NCI-H1930 (cell line): Measurements from ENCODE around the gene CDC45.
"Not testable (repeated sequence)": the region's sequence is repeated elsewhere in the genome, so short reads cannot be mapped to it uniquely, and the experiment has no call there.

Experiments
- DNase-seq, 2 experiments: peaks; one replicate each; lab custom pipeline; 2025; lab: John Stamatoyannopoulos, UW

CDC45 gene, protein sequence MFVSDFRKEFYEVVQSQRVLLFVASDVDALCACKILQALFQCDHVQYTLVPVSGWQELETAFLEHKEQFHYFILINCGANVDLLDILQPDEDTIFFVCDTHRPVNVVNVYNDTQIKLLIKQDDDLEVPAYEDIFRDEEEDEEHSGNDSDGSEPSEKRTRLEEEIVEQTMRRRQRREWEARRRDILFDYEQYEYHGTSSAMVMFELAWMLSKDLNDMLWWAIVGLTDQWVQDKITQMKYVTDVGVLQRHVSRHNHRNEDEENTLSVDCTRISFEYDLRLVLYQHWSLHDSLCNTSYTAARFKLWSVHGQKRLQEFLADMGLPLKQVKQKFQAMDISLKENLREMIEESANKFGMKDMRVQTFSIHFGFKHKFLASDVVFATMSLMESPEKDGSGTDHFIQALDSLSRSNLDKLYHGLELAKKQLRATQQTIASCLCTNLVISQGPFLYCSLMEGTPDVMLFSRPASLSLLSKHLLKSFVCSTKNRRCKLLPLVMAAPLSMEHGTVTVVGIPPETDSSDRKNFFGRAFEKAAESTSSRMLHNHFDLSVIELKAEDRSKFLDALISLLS

GRCh38 chr22:19479355-19480172 is at the start of gene CDC45:
Gene CDC45, plus strand, starts transcription at chr22:19479920. Its CDS starts 49 bp downstream, at chr22:19479969.
- DNase-seq, result peak; percentile 95 to 96

- DNase-seq, result no peak
These were observed 49.5 kb upstream of the CDC45 start for GRCh38 chr22:19429950-19430889.

- peak in 1 of 2 experiments; percentile 10 for DNase-seq
These were observed 48.7 kb upstream of the CDC45 start for GRCh38 chr22:19430890-19431541.

DNA sequence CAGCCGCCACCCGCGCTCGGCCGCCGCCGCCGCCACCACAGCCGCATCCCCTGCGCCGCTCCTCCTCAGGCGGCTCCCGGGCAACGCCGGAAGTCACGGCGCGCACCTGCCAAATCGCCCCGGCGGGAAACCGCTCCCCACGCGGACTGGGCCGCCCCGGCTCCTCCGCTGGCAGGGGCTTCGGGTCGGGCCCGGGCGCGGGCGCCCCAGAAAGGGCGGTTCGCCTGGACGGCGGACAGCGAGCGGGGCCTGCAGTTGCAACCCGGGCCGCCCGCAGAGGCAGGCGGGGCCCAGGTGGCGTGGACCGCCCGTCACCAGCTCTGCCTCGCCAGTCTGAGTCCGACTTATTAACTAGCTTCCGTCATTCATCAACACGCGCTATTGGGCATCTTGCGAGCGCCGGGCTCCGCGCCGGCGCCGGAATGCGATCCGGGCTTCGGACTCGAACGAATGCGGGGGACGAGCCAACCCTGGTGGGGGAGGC is 48.0 kb upstream of the CDC45 start, which contains the start of gene HIRA:
Gene HIRA (minus strand): TSS at position 85 of the 484 bp plus-strand sequence. CDS start 257 bp downstream, outside the sequence.
- DNase-seq, result peak; percentile 61 to 83

GRCh38 chr22:19432133-19432851 is 47.4 kb upstream of the CDC45 start, which contains the start of gene MRPL40:
Gene MRPL40, plus strand, starts transcription at chr22:19432545. Its CDS starts 10 bp downstream, at chr22:19432555.
- peak; percentile 85 to 92 for DNase-seq

GRCh38 chr22:19434401-19434800 is 45.3 kb upstream of the CDC45 start:
- DNase-seq, result no peak

GRCh38 chr22:19434829-19435580 is 44.7 kb upstream of the CDC45 start:
- no peak for DNase-seq

DNA sequence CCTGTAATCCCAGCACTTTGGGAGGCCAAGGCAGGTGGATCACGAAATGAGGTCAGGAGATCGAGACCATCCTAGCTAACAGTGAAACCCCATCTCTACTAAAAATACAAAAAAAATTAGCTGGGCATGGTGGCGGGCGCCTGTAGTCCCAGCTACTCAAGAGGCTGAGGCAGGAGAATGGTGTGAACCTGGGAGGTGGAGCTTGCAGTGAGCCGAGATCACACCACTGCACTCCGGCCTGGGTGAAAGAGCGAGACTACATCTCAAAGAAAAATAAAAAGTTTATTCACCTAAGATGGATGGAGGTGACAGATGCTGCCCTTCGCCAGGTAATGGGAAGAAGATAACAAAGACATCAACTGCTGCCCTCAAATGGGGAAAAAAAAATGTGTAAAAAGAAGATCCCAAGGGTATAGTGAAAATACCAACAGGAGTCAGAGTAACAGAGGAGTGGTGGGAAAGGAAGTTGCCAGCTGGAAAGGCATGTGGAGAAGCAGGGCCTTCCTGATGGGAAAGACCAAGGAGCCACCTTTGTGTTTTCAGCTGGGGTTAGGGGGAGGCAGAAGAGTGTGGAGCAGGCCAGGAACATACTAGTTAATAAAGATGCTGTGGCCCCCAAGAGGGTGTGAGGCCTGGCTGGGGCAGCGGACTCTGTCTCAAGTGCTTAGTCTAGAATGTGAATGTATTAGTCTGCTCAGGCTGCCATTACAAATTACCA is 43.1 kb upstream of the CDC45 start:
- DNase-seq, result not testable (repeated sequence)

DNA sequence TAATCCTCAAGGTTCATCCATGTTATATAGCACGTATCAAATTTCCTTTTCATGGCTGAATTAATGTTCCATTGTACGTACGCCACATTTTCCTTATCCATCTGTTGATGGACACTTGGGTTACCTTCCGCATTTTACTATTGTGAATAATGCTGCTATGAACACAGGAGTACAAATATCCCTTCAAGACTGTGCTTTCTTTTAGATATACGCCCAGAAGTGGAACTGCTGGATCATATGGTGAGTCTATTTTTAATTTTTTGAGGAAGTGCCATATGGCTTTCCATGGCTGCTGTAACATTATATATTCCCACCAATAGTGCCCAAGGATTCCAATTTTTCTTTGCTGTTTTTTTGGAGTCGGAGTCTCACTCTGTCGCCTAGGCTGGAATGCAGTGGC is 41.4 kb upstream of the CDC45 start:
- DNase-seq, result no peak

DNA sequence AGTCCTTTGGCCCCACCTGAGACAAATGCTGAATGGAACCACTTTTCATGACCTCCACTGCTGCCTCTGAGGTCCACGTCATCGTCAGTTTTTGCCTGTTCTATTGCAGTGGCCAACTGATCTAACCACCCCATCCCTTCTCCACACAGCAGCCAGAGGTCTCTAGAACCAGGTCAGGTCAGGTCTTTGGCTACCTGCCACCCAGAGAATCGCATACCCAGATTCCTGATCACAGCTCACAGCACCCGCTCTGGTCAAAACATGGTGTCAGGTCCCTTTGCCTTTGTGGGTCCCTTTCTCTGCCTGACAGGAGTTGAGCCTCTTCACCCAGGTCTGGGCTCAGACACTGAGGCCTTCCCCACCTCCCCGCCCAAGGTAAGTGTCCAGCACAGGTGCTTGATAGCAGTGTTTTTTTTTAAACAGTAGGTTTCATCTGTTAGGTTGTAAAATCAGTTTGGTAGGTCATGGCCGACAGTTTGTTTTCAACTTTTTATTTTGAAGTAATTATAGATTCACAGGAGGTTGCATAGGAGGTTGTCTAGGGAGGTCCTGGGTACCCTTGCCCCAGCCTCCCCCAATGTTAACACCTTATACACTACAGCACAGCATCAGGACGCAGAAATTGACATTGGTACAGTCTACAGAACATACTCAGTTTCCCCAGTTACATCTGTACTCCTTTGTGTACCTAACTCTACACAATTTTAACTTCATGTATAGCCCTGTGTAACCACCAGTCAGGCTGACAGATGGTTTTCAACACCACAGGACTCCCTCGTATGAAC is 39.1 kb upstream of the CDC45 start:
- no peak for DNase-seq

GRCh38 chr22:19442166-19442565 is 37.6 kb upstream of the CDC45 start:
- DNase-seq, result no peak

GRCh38 chr22:19443544-19444211 is 36.0 kb upstream of the CDC45 start:
- no peak for DNase-seq

DNA sequence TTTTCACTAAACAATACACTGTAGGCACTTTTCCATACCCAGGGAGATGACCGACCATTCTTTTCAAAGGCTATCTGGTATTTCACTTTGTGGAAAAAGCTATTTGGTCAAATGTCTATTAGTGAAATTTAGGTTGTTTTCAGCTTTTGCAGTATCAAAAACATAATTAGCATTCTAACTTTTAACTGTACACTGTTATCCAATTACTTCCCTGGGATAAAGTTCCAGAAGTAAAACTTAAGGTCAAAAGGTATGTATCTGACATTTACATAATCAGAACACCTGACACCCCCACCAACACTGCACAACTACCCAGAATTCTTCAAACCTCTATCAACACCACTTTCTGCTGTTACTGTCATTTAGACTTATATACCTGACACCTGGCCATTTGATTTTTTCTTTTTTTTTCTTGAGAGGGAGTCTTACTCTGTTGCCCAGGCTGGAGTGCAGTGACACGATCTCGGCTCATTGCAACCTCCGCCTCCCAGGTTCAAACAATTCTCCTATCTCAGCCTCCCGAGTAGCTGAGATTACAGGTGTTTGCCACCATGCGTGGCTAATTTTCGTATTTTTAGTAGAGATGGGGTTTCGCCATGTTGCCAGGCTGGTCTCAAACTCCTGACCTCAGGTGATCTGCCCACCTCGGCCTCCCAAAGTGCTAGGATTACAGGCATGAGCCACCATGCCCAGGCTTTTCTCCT is 34.3 kb upstream of the CDC45 start:
- DNase-seq, result not testable (repeated sequence)

GRCh38 chr22:19446603-19447329 is 33.0 kb upstream of the CDC45 start:
- no peak for DNase-seq

DNA sequence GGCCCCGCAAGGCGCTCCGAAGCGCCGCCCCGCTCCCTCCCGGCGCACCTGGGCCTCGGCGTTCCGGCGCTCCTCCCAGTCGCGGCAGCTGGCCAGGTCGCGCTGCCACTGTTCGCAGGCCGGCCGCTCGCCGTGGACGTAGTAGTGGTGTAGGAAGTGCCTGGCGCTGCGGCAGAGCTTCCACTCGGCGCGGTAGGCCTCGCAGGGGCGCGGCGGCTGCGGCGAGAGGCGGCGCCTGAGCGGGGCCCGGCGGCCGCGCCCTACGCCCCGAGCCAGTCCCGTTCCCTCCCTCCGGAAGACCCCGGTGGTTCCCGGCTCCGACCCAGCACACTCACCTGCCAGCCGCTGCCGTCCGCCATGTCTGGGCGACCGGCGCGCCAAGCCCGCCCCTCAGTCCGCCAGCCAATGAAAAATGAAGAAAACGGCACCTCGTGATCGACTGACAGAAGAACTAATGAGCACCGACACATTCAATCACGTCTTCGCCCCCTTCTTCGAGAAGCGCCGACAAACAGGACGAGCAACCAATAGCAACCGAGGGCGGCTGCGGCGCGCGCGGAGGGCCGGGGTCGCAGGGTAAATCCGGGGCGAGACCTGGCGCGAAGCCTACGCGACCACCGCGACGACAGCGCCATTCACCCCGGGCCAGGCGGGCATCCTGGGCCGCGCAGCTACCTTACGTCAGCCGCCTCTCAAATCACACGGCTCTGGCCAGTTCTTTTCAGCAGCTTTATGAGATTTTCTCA is 32.2 kb upstream of the CDC45 start, which contains the start of gene C22orf39:
Gene C22orf39 (minus strand): TSS at position 382 of the 746 bp plus-strand sequence. CDS start 23 bp downstream, at position 359.
- peak; percentile 82 to 89 for DNase-seq
